ENCODE results near the gene EP400. TPM values are rescaled to one million over a fixed set of nuclear protein-coding genes. Genes with fewer than 3 reads are reported as not detected.

The EP400 gene
- polyA plus RNA-seq, 3 donors from 2014 or later: 0.05 to 4.1 (median 0.74) TPM

DNA sequence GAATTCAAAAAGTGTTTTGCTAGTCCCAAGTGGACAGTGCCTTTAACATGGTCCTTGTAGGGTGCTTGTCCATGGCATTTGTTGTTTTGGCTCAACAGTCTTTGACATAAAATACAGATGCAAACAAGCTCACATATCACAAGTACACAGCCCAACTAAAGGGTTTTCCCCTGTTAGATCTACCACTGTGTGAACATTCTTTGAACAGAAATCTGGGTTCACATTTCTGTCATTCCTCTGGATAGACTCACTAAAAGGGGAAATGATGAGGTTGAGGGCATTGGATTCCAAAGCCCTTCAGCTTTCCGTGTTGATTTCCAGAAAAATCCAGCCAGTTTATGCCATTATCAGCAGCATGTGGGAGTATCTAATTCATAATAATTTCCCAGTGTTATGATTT lies 54.1 kb downstream of the EP400 start:
- no peak for DNase-seq

DNA sequence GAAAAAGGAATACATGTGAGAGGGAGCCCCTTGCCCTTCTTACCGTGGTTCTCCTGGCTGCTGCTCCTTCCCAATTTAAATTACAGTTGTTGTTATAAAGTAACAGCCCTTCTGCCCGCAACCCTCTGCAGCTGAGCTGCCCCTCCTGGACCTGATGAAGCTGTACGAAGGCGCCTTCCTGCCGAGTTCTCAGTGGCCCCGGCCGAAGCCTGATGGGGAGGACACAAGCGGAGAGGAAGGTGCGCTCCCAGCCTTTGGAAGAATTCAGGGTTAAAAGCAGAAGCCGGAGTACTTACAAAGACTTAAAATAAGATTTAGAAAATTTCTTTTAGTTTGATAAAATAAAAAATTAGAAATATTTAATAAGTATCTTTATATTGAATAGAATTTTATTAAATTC lies 55.2 kb downstream of the EP400 start:
- H3K4me3 Mint-ChIP-seq: no peak overlapping the region
- H3K36me3 Mint-ChIP-seq: peaks cover 11 to 32% (median 15%) of the 10 kb centered on the region in 3 donors
- H3K27me3 Mint-ChIP-seq (ENCODE audit: low read depth in 3 of 3): no peaks in the 10 kb centered on the region
- no peaks in the 10 kb centered on the region for H3K9me3 Mint-ChIP-seq
- no peak for DNase-seq
- H3K27ac Mint-ChIP-seq: no peak overlapping the region
- no peaks in the 10 kb centered on the region for H3K4me1 Mint-ChIP-seq

More for the DNA sequence above, 54.1 kb downstream of the EP400 start:
- no peak overlapping the region for H3K4me3 Mint-ChIP-seq
- H3K27ac Mint-ChIP-seq: peak overlapping the region in 1 of 6 donors; percentile 27
- no peaks in the 10 kb centered on the region for H3K4me1 Mint-ChIP-seq
- H3K36me3 Mint-ChIP-seq: peaks cover 11 to 32% (median 15%) of the 10 kb centered on the region in 3 donors
- no peaks in the 10 kb centered on the region for H3K27me3 Mint-ChIP-seq (ENCODE audit: low read depth in 3 of 3)
- H3K9me3 Mint-ChIP-seq: no peaks in the 10 kb centered on the region

GRCh38 chr12:132006056-132006680 lies 56.4 kb downstream of the EP400 start:
- H3K27me3 Mint-ChIP-seq (ENCODE audit: low read depth in 3 of 3): no peaks in the 10 kb centered on the region
- no peaks in the 10 kb centered on the region for H3K4me1 Mint-ChIP-seq
- DNase-seq: no peak
- no peak overlapping the region for H3K27ac Mint-ChIP-seq
- H3K4me3 Mint-ChIP-seq: no peak overlapping the region
- peaks cover 14 to 27% (median 15%) of the 10 kb centered on the region in 3 donors for H3K36me3 Mint-ChIP-seq
- H3K9me3 Mint-ChIP-seq: no peaks in the 10 kb centered on the region

- Mint-ChIP-seq H3K27ac (no peak overlapping the region), H3K9me3 (no peaks in the 10 kb centered on the region), H3K4me1 (no peaks in the 10 kb centered on the region), H3K4me3 (no peak overlapping the region), H3K27me3 (ENCODE audit: low read depth in 3 of 3) (no peaks in the 10 kb centered on the region), H3K36me3 (peaks cover 14 to 28% (median 18%) of the 10 kb centered on the region in 3 donors)
- no peak for DNase-seq
Observed at GRCh38 chr12:132007041-132007440, 57.3 kb downstream of the EP400 start.

DNA sequence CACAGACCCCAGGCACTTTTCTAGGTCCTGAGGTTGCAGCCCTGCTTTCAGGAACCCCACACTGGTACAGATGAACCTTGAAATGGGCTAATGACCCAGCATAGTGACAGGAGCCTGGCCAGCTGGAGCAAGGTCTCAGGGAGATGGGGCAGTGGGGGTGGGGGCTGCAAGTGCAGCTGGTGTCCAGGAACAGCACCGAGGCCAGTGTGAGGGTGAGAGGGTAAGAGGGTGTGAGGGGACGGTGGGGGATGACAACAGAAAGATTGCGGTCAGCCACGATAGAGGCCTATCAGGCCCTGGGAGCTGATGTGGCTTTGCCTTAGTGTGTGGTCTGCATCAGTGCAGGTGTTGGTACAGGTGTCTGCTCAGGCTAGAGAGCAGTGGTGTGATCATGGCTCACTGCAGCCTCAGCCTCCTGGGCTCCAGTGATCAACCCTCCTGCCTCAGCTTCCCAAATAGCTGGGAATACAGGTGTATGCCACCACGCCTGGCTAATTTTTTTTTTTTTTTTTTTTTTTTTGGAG lies 59.7 kb downstream of the EP400 start:
- Mint-ChIP-seq H3K27ac (no peak overlapping the region), H3K36me3 (peaks cover 18 to 42% (median 27%) of the 10 kb centered on the region in 3 donors), H3K4me3 (no peak overlapping the region), H3K4me1 (no peaks in the 10 kb centered on the region), H3K27me3 (ENCODE audit: low read depth in 3 of 3) (no peaks in the 10 kb centered on the region), H3K9me3 (no peaks in the 10 kb centered on the region)
- DNase-seq: no peak

GRCh38 chr12:132012919-132013568 lies 63.3 kb downstream of the EP400 start:
- Mint-ChIP-seq H3K27ac (no peak overlapping the region), H3K4me3 (no peak overlapping the region), H3K9me3 (no peaks in the 10 kb centered on the region), H3K36me3 (peaks cover 10 to 45% (median 28%) of the 10 kb centered on the region in 3 donors), H3K27me3 (ENCODE audit: low read depth in 3 of 3) (no peaks in the 10 kb centered on the region), H3K4me1 (no peaks in the 10 kb centered on the region)
- DNase-seq: no peak

GRCh38 chr12:132014092-132014914 lies 64.6 kb downstream of the EP400 start:
- Mint-ChIP-seq H3K9me3 (no peaks in the 10 kb centered on the region), H3K4me1 (no peaks in the 10 kb centered on the region), H3K27me3 (ENCODE audit: low read depth in 3 of 3) (no peaks in the 10 kb centered on the region), H3K4me3 (no peak overlapping the region), H3K36me3 (peaks cover 11 to 46% (median 25%) of the 10 kb centered on the region in 3 donors), H3K27ac (no peak overlapping the region)
- DNase-seq: no peak

DNA sequence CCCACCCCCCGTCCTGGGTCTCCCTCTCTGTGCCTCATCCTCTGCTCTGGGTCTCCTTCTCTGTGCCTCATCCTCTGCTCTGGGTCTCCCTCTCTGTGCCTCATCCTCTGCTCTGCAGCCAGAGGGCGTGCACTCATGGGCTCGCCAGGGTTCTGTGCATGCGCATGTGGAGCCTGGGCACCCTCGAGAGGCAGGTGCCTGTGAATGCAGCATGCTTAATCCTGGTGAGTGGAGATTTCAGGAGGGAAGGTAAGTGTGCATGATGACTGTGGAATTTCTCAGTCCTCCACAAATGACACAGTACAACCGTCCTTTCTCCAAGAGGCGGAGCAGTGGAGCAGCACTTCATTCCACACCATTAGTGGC lies 65.2 kb downstream of the EP400 start:
- Mint-ChIP-seq H3K36me3 (peaks cover 11 to 46% (median 25%) of the 10 kb centered on the region in 3 donors), H3K9me3 (no peaks in the 10 kb centered on the region), H3K27ac (no peak overlapping the region), H3K4me3 (no peak overlapping the region), H3K4me1 (no peaks in the 10 kb centered on the region), H3K27me3 (ENCODE audit: low read depth in 3 of 3) (no peaks in the 10 kb centered on the region)
- DNase-seq: no peak

DNA sequence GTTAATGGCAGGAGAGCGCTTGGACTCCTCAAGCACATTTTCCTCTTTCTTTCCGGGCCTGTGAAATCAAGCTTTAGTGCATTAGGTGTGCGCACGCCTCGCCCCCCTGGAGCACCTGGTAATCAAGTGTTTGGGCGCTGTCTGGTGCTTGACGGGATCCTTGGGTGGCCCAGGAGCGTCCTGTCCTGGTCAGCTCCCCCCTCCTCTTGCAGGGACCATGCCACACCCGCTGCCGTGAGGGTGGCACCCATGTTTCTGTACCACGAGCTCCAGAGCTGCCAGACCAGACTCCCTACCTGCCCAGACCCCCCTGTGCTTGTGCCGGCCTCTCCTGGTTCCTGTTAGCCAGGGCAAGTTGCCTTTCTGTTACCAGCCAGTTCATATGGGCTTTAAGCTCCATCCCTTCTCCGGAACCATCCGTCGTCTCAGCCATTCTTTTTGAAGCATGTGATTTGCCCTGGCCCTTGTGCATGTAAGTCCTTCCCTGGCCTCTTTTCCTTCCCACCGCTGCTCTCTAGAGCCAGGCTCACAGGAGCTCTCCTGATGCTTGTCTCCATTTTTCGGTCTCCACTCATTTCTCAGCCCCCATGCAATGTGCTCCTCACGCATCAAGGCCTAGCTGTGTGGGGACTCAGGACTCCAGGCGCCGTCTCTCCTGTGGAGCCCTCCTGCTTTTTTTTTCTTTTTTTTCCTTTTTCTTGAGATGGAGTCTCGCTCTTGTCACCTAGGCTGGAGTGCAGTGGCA lies 66.1 kb downstream of the EP400 start:
- Mint-ChIP-seq H3K9me3 (no peaks in the 10 kb centered on the region), H3K27me3 (ENCODE audit: low read depth in 3 of 3) (peaks cover 0 to 2% (median 0%) of the 10 kb centered on the region in 3 donors), H3K27ac (no peak overlapping the region), H3K4me3 (peak overlapping the region in 1 of 5 donors; percentile 1), H3K36me3 (peaks cover 15 to 50% (median 30%) of the 10 kb centered on the region in 3 donors), H3K4me1 (no peaks in the 10 kb centered on the region)
- no peak for DNase-seq

DNA sequence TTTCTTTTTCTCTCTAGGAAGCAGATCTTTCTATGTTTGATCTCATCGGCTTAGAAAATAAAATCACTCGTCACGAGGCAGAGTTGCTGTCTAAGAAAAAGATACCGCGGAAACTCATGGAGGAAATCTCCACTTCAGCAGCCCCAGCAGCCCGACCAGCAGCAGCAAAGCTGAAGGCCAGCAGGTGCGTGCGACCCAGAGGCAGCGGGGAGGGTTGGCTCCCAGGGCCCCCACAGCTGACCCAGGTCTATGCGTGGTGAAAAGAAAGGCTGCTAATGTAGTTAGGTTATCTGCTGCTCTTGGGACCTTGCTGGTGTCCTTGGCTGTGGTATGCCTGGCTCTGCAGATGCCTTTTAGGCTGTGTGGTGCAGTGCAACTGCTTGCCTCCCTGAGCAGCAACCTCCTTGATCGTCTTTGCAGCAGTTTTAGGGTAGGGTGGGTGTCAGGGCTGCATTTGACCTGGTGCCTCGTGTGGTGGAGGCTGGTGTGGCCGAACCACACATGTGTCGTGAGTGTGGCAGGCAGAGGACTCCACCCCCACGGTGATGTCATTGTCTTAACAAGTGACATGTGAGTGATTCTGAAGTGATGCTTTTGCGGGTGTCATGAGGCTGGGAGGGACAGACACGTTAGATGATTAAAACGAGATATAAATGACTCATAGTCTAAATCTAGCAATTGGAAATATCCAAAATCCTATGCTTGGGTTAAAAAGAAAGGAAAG lies 68.6 kb downstream of the EP400 start:
- H3K36me3 Mint-ChIP-seq: peaks cover 28 to 49% (median 30%) of the 10 kb centered on the region in 3 donors
- H3K27me3 Mint-ChIP-seq (ENCODE audit: low read depth in 3 of 3): peaks cover 0 to 2% (median 0%) of the 10 kb centered on the region in 3 donors
- H3K4me3 Mint-ChIP-seq: no peak overlapping the region
- H3K9me3 Mint-ChIP-seq: no peaks in the 10 kb centered on the region
- DNase-seq: no peak
- no peak overlapping the region for H3K27ac Mint-ChIP-seq
- no peaks in the 10 kb centered on the region for H3K4me1 Mint-ChIP-seq

GRCh38 chr12:132019891-132020290 lies 70.1 kb downstream of the EP400 start:
- peaks cover 0 to 2% (median 0%) of the 10 kb centered on the region in 3 donors for H3K27me3 Mint-ChIP-seq (ENCODE audit: low read depth in 3 of 3)
- H3K4me1 Mint-ChIP-seq: no peaks in the 10 kb centered on the region
- no peak for DNase-seq
- H3K9me3 Mint-ChIP-seq: no peaks in the 10 kb centered on the region
- no peak overlapping the region for H3K4me3 Mint-ChIP-seq
- H3K36me3 Mint-ChIP-seq: peaks cover 21 to 41% (median 26%) of the 10 kb centered on the region in 3 donors
- peak overlapping the region in 1 of 6 donors; percentile 24 for H3K27ac Mint-ChIP-seq

- H3K9me3 Mint-ChIP-seq: no peaks in the 10 kb centered on the region
- DNase-seq: no peak
- H3K36me3 Mint-ChIP-seq: peaks cover 20 to 44% (median 26%) of the 10 kb centered on the region in 3 donors
- H3K27me3 Mint-ChIP-seq (ENCODE audit: low read depth in 3 of 3): peaks cover 0 to 2% (median 0%) of the 10 kb centered on the region in 3 donors
- peak overlapping the region in 1 of 6 donors; percentile 24 for H3K27ac Mint-ChIP-seq
- H3K4me1 Mint-ChIP-seq: no peaks in the 10 kb centered on the region
- H3K4me3 Mint-ChIP-seq: no peak overlapping the region
Observed at GRCh38 chr12:132020292-132020691, 70.5 kb downstream of the EP400 start.

All from immature natural killer cell (primary cell).